Measurements from ENCODE around the gene BCL2.

BCL2 gene

GRCh38 chr18:63234841-63235240 lies 84.7 kb downstream of the BCL2 start:
- no peak overlapping the region for H3K4me3 ChIP-seq (replicated peaks; ENCODE audit: low read depth, low read length)
- TF ChIP-seq CTCF (IDR thresholded peaks at IDR 0.05; ENCODE audit: low read depth, low read length, missing control alignments): no peak
- DNase-seq (ENCODE audit: extremely low read depth, low read depth): no peak

- no peak overlapping the region for H3K4me3 ChIP-seq (replicated peaks; ENCODE audit: low read depth, low read length)
- no peak for DNase-seq (ENCODE audit: extremely low read depth, low read depth)
- TF ChIP-seq CTCF (IDR thresholded peaks at IDR 0.05; ENCODE audit: low read depth, low read length, missing control alignments): no peak
These were observed 85.1 kb downstream of the BCL2 start for GRCh38 chr18:63234432-63234831.

- no peak for DNase-seq (ENCODE audit: extremely low read depth, low read depth)
- no peak overlapping the region for H3K4me3 ChIP-seq (replicated peaks; ENCODE audit: low read depth, low read length)
- TF ChIP-seq CTCF (IDR thresholded peaks at IDR 0.05; ENCODE audit: low read depth, low read length, missing control alignments): no peak
These were observed 86.2 kb downstream of the BCL2 start for GRCh38 chr18:63233334-63233733.

GRCh38 chr18:63232826-63233225 lies 86.7 kb downstream of the BCL2 start:
- H3K4me3 ChIP-seq (replicated peaks; ENCODE audit: low read depth, low read length): no peak overlapping the region
- no peak for TF ChIP-seq CTCF (IDR thresholded peaks at IDR 0.05; ENCODE audit: low read depth, low read length, missing control alignments)
- no peak for DNase-seq (ENCODE audit: extremely low read depth, low read depth)

- TF ChIP-seq CTCF (IDR thresholded peaks at IDR 0.05; ENCODE audit: low read depth, low read length, missing control alignments): no peak
- no peak for DNase-seq (ENCODE audit: extremely low read depth, low read depth)
- H3K4me3 ChIP-seq (replicated peaks; ENCODE audit: low read depth, low read length): no peak overlapping the region
These were observed 89.6 kb downstream of the BCL2 start for GRCh38 chr18:63229971-63230370.

GRCh38 chr18:63225434-63225833 lies 94.1 kb downstream of the BCL2 start:
- no peak overlapping the region for H3K4me3 ChIP-seq (replicated peaks; ENCODE audit: low read depth, low read length)
- no peak for TF ChIP-seq CTCF (IDR thresholded peaks at IDR 0.05; ENCODE audit: low read depth, low read length, missing control alignments)
- no peak for DNase-seq (ENCODE audit: extremely low read depth, low read depth)

GRCh38 chr18:63224630-63225029 lies 94.9 kb downstream of the BCL2 start:
- no peak for DNase-seq (ENCODE audit: extremely low read depth, low read depth)
- H3K4me3 ChIP-seq (replicated peaks; ENCODE audit: low read depth, low read length): no peak overlapping the region
- no peak for TF ChIP-seq CTCF (IDR thresholded peaks at IDR 0.05; ENCODE audit: low read depth, low read length, missing control alignments)
